Stimulated activated CD8-positive, alpha-beta memory T cell treated with anti-CD3 and anti-CD28 coated beads, Interleukin-12 subunit alpha, Interleukin-12 subunit beta, amount 100 ng/mL, for 4 hours (primary cell): ENCODE data around the gene ERCC6L2.

ENCODE experiments used
- DNase-seq: peaks from one replicate; pipeline ENCODE4 v3.0.0-alpha.2; 2020; ENCODE audit warnings: low read depth

ERCC6L2 gene

GRCh38 chr9:95870352-95870751, 5.1 kb upstream of the ERCC6L2 start:
- DNase-seq = no peak

- DNase-seq = no peak
These were observed 4.6 kb upstream of the ERCC6L2 start for GRCh38 chr9:95870906-95871305.

- no peak for DNase-seq
These were observed 1.0 kb upstream of the ERCC6L2 start for GRCh38 chr9:95874303-95874988.

- peak; percentile 36 for DNase-seq
These were observed 544 bp upstream of the ERCC6L2 start for GRCh38 chr9:95874989-95875304.

GRCh38 chr9:95876138-95876444, 600 bp downstream of the ERCC6L2 start:
- no peak for DNase-seq

GRCh38 chr9:95876595-95876994, 1.1 kb downstream of the ERCC6L2 start:
- no peak for DNase-seq

GRCh38 chr9:95877984-95878383, 2.5 kb downstream of the ERCC6L2 start:
- DNase-seq = no peak

GRCh38 chr9:95879591-95879990, 4.1 kb downstream of the ERCC6L2 start:
- DNase-seq = no peak

- no peak for DNase-seq
These were observed 4.7 kb downstream of the ERCC6L2 start for GRCh38 chr9:95880021-95880690.

GRCh38 chr9:95887926-95888497, 12.5 kb downstream of the ERCC6L2 start:
- no peak for DNase-seq

- DNase-seq = no peak
These were observed 15.1 kb downstream of the ERCC6L2 start for GRCh38 chr9:95890594-95890993.

GRCh38 chr9:95891067-95891671, 15.7 kb downstream of the ERCC6L2 start:
- no peak for DNase-seq

GRCh38 chr9:95892690-95893089, 17.2 kb downstream of the ERCC6L2 start:
- DNase-seq = no peak

GRCh38 chr9:95896580-95896979, 21.1 kb downstream of the ERCC6L2 start:
- DNase-seq = no peak

- no peak for DNase-seq
These were observed 26.0 kb downstream of the ERCC6L2 start for GRCh38 chr9:95901506-95901905.

GRCh38 chr9:95903398-95903797, 27.9 kb downstream of the ERCC6L2 start:
- no peak for DNase-seq

GRCh38 chr9:95907794-95908193, 32.3 kb downstream of the ERCC6L2 start:
- no peak for DNase-seq

- DNase-seq = no peak
These were observed 34.7 kb downstream of the ERCC6L2 start for GRCh38 chr9:95910023-95910707.

- no peak for DNase-seq
These were observed 35.4 kb downstream of the ERCC6L2 start for GRCh38 chr9:95910770-95911340.

GRCh38 chr9:95912773-95913172, 37.3 kb downstream of the ERCC6L2 start:
- no peak for DNase-seq

- DNase-seq = no peak
These were observed 44.5 kb downstream of the ERCC6L2 start for GRCh38 chr9:95920017-95920416.

- no peak for DNase-seq
These were observed 48.3 kb downstream of the ERCC6L2 start for GRCh38 chr9:95923794-95924193.

- no peak for DNase-seq
These were observed 49.5 kb downstream of the ERCC6L2 start for GRCh38 chr9:95924987-95925386.
